ENCODE results near the gene CARMIL1.

- TF ChIP-seq CTCF (IDR thresholded peaks at IDR 0.05) (no peak), POLR2A (IDR thresholded peaks at IDR 0.05) (no peak)
Observed at GRCh38 chr6:25449774-25450173, 170.6 kb downstream of the CARMIL1 start.
